HG03108 (cell line): ENCODE measurements around the gene C1orf21.
"Not testable (repeated sequence)": the region's sequence is repeated elsewhere in the genome, so short reads cannot be mapped to it uniquely, and the experiment has no call there.

Experiments
- ATAC-seq: cut with Tn5 transposase; IDR thresholded peaks from one replicate; pipeline ENCODE4 v1.9.1; 2021; ENCODE audit warnings: moderate library complexity; ENCODE audit not compliant: unreplicated experiment

C1orf21 gene

DNA sequence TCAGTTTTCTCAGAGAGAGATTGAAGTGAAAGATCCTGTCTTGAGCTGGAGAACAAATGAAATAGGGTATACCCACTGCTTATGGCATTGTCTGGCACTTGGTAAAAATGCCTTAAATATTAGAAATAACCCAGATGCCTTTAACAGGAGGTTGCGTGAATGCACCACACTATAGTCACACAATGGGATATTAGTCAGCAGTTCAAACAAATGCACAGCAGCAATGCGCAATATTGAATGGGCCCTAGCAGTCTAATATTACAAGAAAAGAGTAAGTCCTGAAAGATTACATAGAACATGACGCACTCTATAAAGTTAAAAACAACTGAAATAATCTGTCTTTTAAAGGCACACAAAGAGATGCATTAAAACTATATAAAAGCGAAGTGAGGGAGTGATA, 206.8 kb downstream of the C1orf21 start:
- ATAC-seq = no peak

DNA sequence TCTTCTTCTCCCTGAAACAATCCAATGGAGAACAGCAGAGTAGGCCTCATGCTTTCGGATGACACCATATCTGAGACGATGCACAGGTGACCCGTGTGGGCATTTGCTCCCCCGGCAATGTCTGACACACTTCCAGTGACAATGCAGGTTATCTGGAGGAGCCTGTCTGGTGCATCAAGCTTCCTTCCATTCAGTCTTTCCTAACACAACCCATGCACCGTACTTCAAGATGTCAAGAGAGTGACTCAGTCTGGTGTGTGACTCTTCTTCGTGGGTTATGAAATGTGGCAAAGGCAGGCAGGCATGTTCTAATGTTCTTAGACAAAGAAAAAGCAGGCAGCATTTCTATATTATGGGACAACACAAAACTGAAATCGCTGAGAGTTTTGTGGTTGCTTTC, 208.8 kb downstream of the C1orf21 start:
- no peak for ATAC-seq

DNA sequence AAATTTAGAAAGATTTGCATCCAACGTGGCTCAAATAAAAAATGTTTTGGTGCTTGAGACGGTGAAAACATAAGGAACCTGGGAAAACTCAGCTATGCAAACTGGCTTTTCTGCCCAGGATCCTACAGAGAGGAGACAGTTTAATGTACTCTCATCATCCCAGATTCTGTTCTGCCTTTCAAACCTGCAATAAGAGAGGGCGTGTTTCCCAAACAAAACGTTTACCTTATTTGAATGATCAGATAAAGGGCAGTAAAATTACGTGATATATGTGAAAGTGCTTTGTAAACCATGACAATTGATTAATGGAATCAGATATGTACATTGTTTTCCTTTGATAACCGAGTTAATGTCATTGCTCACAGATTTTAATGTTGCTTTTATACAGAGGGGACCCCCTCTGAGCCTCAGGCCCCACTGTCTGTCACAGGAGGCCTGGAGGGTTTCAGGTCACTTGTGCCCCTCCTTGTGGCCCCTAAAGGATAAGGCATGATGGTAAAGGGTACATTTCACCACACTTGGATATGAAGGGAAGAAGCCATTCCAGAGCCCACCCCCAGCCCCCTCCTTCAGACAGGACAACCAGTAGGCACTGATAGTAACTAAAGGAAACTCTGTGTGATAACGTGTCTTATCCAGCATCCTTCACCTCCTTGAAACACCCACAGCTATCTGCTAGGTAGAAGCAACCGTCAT, 210.3 kb downstream of the C1orf21 start:
- no peak for ATAC-seq

DNA sequence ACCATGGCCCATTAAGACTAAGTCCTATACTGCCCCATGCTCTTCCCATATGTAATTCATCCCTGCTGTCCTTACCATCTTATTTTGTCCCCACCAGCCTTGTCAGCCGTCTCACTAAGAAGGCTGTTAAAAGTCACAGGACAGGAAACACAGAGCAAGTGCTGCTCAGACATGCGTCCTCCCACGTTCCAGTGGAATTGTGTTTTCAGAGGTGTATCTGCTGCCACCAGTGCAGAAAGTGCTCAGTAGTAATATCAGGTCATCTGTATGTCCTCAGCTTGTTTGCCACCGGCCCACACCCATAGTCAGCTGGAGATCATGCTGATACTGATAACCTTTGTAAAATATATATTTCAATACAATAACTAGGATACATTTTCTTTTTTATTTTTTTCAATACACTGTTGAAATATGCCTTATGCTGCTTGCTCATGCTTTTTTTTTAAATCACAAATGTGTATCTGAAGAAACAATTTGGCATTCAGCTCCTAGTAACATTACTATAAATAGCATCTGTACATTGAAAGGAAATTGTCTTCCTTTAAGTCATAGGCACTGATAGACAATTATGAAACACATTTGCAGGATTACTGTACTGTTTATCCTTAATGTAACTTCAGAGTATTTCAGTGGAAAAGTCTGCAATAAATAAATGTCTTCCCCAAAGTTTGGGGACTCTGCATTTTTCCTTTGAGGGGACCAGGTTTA, 211.0 kb downstream of the C1orf21 start:
- ATAC-seq = no peak

DNA sequence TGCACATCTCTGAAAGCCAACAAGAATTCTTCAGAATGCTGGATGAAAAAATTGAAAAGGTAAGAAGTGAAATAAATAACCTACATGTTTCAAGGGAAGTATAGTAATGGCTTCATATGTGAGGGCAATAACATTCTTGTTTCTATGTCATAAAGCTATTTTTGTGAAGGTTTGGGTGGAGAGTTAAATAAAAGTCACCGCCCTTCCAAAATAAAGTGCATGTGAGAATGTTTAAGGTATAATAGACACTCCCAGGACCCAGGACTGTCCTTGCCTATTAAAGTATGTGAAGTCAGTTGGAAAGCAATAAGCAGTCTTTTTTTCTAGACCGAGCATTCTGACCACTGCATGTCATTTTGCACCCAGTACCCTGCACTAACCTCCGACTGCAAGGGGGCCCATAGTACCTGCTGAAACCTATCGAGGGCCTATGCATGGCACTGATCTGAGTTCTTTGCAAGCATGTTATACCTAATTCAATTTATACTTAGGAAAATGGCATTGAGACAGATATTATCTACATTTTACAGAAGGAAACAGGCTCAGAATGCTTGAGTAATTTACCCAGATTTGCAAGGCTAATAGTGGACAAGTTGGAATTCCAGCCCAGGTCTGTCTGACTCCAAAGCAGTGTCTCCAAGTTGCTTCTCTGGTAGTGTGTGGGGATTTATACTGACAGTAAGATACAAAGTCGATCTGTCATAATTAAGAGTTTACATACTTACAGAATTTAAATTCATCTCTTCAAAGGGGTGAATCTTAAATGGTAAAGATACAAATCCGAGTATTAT, 211.8 kb downstream of the C1orf21 start:
- no peak for ATAC-seq

GRCh38 chr1:184604152-184604900, 217.5 kb downstream of the C1orf21 start:
- ATAC-seq = no peak

DNA sequence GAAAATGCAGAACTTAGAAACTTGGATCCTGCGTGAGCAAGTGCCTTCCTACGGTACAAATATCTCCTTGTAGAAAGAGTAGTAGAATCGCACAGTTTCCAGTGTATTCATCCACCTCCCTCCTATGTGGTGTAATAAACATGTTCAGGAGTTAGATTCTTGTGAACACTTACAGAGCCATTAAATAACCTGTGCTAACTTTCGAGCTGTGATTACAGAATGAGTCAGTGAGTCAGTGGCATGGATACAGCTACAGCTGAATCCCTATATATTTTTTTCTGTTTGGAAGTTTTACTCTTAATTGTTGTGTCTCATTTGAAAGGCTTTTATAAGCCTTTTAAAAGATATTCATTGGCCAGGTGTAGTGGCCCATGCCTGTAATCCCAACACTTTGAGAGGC, 219.1 kb downstream of the C1orf21 start:
- no peak for ATAC-seq

DNA sequence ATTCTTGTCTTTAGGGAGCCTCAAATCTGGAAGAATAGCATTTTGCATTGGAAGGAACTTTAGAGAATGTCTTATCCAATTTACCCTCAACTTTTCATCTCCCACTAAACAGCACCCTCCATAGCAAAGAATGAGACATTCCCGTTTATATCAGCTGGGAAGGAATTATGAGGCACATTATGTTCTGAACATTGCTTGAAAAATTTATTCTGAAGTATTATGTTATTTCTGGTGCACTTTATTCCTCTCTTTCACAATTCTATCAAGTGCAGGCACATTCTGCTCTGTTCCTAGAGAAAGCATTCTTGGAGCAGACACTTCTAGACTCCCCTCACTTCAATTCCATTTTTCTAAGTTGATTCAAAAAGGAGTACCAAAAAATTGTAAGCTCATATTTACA, 220.0 kb downstream of the C1orf21 start:
- ATAC-seq = no peak

- no peak for ATAC-seq
Measured at GRCh38 chr1:184608581-184608980, 221.8 kb downstream of the C1orf21 start.

DNA sequence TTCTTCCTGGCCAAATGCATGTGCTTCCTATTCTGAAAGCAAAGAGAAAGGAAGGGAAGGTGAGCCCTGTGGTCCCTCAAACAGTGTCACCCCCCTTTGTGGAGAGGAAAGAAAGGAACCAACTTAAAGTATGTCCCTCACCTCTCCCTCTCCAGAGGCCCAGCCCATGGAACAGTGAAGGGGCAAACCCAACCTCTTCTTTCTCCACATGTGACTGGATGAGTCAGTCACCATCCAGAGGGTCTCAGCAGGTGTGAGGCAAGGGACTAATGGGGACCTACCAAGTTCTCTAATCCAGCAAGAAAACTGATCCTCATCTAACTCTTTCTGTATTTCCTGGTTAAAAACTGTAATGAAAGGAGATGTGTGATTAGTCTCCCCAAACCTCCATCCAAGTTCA, 222.2 kb downstream of the C1orf21 start:
- no peak for ATAC-seq

DNA sequence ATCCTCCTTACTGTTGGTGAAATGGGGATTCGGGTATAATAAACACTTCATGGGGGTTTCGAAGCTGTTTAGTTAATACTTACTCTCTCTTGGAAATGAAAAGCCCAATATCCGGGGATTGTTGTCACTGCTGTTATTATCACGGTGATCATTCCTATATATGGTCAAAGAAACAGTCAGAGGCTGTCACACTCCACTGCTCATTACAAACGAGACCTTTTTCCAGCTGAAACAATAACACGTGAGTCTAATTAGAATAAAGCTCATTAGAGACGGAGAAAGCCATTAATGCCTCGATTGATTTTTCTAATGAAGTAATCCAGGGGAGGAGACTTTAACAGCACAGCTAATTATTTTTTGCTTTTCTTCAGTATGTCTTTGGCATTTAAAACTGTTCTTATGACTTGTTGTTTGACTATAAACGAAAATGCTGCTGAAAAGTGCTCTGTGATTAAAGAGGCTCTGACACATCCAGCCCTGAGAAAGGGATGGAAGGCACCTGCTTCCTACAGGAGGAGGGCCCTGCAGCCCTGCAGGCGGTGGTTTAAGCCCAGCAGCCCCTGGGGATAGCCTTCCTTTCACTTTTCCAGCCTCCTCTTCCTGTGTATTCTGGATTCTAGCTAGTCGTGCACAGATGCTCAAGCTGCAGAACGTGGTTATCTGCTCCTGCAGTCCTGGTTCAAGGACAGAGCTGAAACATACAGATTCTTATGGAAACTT, 224.2 kb downstream of the C1orf21 start:
- no peak for ATAC-seq

GRCh38 chr1:184612229-184612628, 225.4 kb downstream of the C1orf21 start:
- ATAC-seq = not testable (repeated sequence)

DNA sequence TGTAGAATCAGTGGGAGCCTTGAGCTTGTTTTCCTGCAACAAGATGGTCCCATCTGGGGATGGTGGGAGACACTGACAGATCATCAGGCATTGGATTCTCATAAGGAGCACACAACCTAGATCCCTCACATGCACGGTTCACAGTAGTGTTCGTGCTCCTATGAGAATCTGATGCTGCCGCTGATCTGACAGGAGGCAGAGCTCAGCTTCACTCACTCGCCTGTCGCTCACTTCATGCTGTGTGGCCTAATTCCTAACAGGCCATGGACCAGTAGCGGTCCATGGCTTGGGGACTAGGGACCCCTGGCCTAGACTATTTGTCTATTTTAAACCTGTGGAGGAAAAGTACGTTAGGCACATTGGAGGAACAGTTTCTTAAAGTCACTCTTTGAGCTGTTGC, 227.8 kb downstream of the C1orf21 start:
- no peak for ATAC-seq

DNA sequence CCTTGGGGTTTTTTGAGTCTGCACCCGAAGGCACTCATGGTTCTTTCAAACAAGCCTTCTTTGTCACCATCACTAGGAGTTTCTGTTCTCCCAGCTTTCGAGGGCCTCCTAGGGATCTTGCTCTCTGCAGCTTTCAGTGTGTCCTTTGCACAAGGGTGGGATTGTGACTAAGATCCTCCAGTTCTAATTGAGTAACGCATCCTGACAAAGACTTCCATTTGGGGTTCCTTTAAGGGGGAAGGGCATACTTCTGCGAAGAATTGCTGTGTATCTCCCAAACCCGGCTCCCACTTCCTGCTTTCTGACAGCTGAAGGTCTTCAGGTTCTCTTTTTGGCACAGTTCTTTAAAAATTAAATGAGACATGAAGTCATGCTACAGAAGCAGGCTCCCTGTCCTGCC, 228.5 kb downstream of the C1orf21 start:
- no peak for ATAC-seq

GRCh38 chr1:184616504-184616903, 229.7 kb downstream of the C1orf21 start:
- ATAC-seq = no peak

DNA sequence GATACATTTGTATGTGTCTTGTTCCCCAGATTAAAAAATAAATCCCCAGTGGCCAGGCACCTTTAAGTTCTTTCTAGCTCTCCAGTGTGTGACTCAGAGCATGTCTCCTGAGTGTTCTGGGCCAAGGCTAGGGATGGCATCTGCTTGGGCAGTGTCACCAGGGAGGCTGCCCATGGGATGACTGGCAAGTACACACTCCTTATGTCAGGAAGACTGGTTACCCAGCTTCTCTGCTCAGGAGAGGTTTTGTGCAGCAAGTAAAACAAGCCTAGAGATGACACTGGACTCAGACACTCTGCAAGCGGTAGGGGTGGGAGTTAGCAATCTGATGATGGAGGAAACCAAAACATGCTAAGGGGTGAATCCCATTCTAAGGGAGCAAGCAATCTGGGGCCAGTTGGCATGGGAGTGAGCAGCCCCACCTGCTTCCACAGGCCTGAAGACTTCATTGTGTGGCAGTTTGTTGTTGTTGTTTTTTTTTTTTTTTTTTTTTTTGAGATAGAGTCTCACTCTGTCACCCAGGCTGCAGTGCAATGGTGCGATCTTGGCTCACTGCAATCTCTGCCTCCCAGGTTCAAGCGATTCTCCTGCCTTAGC, 230.7 kb downstream of the C1orf21 start:
- ATAC-seq = no peak

DNA sequence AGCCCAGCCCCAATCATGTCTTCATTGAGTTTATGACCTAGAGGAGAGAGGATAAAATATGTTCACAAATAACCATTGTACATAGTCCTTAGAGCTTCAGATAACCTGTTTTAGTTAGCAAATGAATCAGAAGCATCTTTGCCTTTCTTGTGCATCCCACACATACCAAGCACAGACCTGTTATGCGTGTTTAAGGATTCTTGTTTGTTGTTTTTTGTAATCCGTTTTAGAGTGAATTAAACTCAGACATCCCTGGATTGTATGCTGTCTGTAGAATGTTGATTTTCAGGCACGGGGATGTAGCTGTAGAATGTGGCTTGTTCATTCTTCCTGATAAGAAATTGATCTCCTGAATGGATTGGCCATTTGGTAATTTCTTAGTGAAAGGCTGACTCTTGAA, 232.0 kb downstream of the C1orf21 start:
- no peak for ATAC-seq

GRCh38 chr1:184620469-184620868, 233.6 kb downstream of the C1orf21 start:
- no peak for ATAC-seq

GRCh38 chr1:184621260-184621659, 234.4 kb downstream of the C1orf21 start:
- ATAC-seq = no peak

DNA sequence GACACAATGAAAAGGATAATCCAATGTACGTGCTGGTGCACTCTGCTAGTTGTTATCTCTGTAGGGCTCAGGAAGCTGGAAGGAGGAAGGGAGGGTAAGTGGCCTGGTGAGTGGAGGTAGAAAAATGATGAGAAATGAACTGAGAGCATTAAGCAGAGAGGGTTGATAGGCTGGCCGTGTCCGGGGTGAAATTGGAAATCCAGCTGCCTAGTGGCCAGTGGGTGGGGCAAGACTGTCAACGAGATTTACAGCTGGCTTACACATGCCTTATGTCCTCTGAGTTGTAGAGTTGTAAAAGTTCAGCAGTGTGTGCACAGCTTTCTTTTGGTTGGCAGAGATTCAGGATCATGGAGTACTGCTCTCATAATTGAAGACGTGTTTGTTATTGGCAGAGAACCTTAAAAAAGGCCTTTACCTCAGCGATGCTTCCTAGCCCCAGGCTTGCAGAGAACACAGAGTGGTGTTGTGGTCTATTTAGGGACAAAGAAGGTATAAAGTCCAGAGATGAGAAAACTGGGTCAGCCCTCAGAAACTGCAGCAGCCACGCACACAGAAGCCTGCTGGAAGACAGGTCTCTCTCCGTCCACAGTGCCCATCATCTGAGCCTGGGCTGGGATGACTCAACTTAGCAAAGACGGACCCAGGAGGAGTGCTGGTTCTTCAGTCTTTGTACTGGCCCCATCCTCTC, 235.5 kb downstream of the C1orf21 start:
- no peak for ATAC-seq
